Measurements from ENCODE around the gene SLC22A12. TPM values are rescaled to one million over a fixed set of nuclear protein-coding genes. Genes with fewer than 3 reads are reported as not detected.

The SLC22A12 gene
- total RNA-seq, 1 experiment from 2014 or later: not detected

GRCh38 chr11:64572143-64572542, 18.9 kb upstream of the SLC22A12 start:
- Histone ChIP-seq H4K20me1 (ENCODE audit: low read length) (no peaks in the 10 kb centered on the region), H3K9me2 (replicated peaks; ENCODE audit: low read length) (no peaks in the 10 kb centered on the region), H3F3A (ENCODE audit: low read length, unreplicated experiment) (no peaks in the 10 kb centered on the region), H3K27ac (ENCODE audit: low read length) (no peak overlapping the region), H3K79me2 (ENCODE audit: low read length) (no peaks in the 10 kb centered on the region), H3K27me3 (ENCODE audit: low read length) (peaks cover 38% of the 10 kb centered on the region), H3K9ac (ENCODE audit: low read length) (no peak overlapping the region), H2AFZ (ENCODE audit: low read length) (no peak overlapping the region), H3K4me1 (ENCODE audit: insufficient read depth, low read length) (no peaks in the 10 kb centered on the region), H3K9me3 (ENCODE audit: low read length) (no peaks in the 10 kb centered on the region), H3K4me2 (ENCODE audit: low read length) (no peak overlapping the region), H3K4me3 (ENCODE audit: low read length) (no peak overlapping the region), H3K36me3 (ENCODE audit: low read depth, low read length) (no peaks in the 10 kb centered on the region)
- no peak for TF ChIP-seq EZH2 (IDR thresholded peaks at IDR 0.05; ENCODE audit: low read length, unreplicated experiment)
- no peak for TF ChIP-seq CTCF (conservative IDR thresholded peaks at IDR 0.05; ENCODE audit: low read depth, low read length)
- DNase-seq (no peak), ATAC-seq (no peak)
- BruUV-seq (replicated peaks): no TSS peak
- intact Hi-C loops (cut with micrococcal nuclease): no loop called here
- ChIA-PET POLR2A (ENCODE audit: unreplicated experiment) (no interaction called here), CTCF (no interaction called here)

GRCh38 chr11:64577202-64577601, 13.8 kb upstream of the SLC22A12 start:
- H3F3A ChIP-seq (ENCODE audit: low read length, unreplicated experiment): no peaks in the 10 kb centered on the region
- no TSS peak for BruUV-seq (replicated peaks)
- DNase-seq (no peak), ATAC-seq (no peak)
- TF ChIP-seq CTCF (conservative IDR thresholded peaks at IDR 0.05; ENCODE audit: low read depth, low read length) (no peak), EZH2 (IDR thresholded peaks at IDR 0.05; ENCODE audit: low read length, unreplicated experiment) (no peak), EZH2phosphoT487 (IDR thresholded peaks at IDR 0.05; ENCODE audit: borderline replicate concordance, low read length) (no peak)
- H3K36me3 ChIP-seq (ENCODE audit: low read depth, low read length): no peaks in the 10 kb centered on the region
- CTCF ChIA-PET: no interaction called here
- H3K4me1 ChIP-seq (ENCODE audit: insufficient read depth, low read length): no peaks in the 10 kb centered on the region
- H3K79me2 ChIP-seq (ENCODE audit: low read length): no peaks in the 10 kb centered on the region
- POLR2A ChIA-PET (ENCODE audit: unreplicated experiment): no interaction called here
- peaks cover 54% of the 10 kb centered on the region for H3K27me3 ChIP-seq (ENCODE audit: low read length)
- no peak overlapping the region for H3K9ac ChIP-seq (ENCODE audit: low read length)
- no peak overlapping the region for H2AFZ ChIP-seq (ENCODE audit: low read length)
- no peak overlapping the region for H3K4me3 ChIP-seq (ENCODE audit: low read length)
- intact Hi-C loops (cut with micrococcal nuclease): no loop called here
- no peaks in the 10 kb centered on the region for H3K9me3 ChIP-seq (ENCODE audit: low read length)
- no peaks in the 10 kb centered on the region for H3K9me2 ChIP-seq (replicated peaks; ENCODE audit: low read length)
- H4K20me1 ChIP-seq (ENCODE audit: low read length): no peaks in the 10 kb centered on the region
- no peak overlapping the region for H3K27ac ChIP-seq (ENCODE audit: low read length)
- H3K4me2 ChIP-seq (ENCODE audit: low read length): no peak overlapping the region

GRCh38 chr11:64580412-64580811, 10.6 kb upstream of the SLC22A12 start:
- Histone ChIP-seq H3K4me2 (ENCODE audit: low read length) (no peak overlapping the region), H3K27me3 (ENCODE audit: low read length) (peaks cover 25% of the 10 kb centered on the region), H3K9me3 (ENCODE audit: low read length) (no peaks in the 10 kb centered on the region), H3F3A (ENCODE audit: low read length, unreplicated experiment) (no peaks in the 10 kb centered on the region), H3K4me3 (ENCODE audit: low read length) (no peak overlapping the region), H3K27ac (ENCODE audit: low read length) (no peak overlapping the region), H3K36me3 (ENCODE audit: low read depth, low read length) (no peaks in the 10 kb centered on the region), H3K9me2 (replicated peaks; ENCODE audit: low read length) (no peaks in the 10 kb centered on the region), H2AFZ (ENCODE audit: low read length) (no peak overlapping the region), H4K20me1 (ENCODE audit: low read length) (no peaks in the 10 kb centered on the region), H3K9ac (ENCODE audit: low read length) (no peak overlapping the region), H3K79me2 (ENCODE audit: low read length) (no peaks in the 10 kb centered on the region), H3K4me1 (ENCODE audit: insufficient read depth, low read length) (peaks cover 13% of the 10 kb centered on the region)
- no peak for DNase-seq
- POLR2A ChIA-PET (ENCODE audit: unreplicated experiment): no interaction called here
- no peak for TF ChIP-seq EZH2phosphoT487 (IDR thresholded peaks at IDR 0.05; ENCODE audit: borderline replicate concordance, low read length)
- TF ChIP-seq CTCF (conservative IDR thresholded peaks at IDR 0.05; ENCODE audit: low read depth, low read length): no peak
- TF ChIP-seq EZH2 (IDR thresholded peaks at IDR 0.05; ENCODE audit: low read length, unreplicated experiment): no peak
- BruUV-seq (replicated peaks): no TSS peak
- ATAC-seq: no peak
- CTCF ChIA-PET: no interaction called here
- intact Hi-C loops (cut with micrococcal nuclease): no loop called here
